Kidney epithelial cell (primary cell): ENCODE results near the gene CEP112. TPM values are rescaled to one million over a fixed set of nuclear protein-coding genes. Genes with fewer than 3 reads are reported as not detected.
"Not testable (repeated sequence)": the region's sequence is repeated elsewhere in the genome, so short reads cannot be mapped to it uniquely, and the experiment has no call there.

Experiments
- DNase-seq: peaks from one replicate; pipeline ENCODE4 v3.0.0-alpha.2; 2010; ENCODE audit warnings: low read depth
- H3K27me3 ChIP-seq: 2 replicates; pipeline ENCODE4 v1.6.0; 2011; ENCODE audit warnings: low read length; ENCODE audit not compliant: control insufficient read depth, insufficient read depth
- H3K36me3 ChIP-seq: 2 replicates; pipeline ENCODE4 v1.5.1; 2011; ENCODE audit warnings: low read length; ENCODE audit not compliant: control insufficient read depth, insufficient read depth
- H3K4me3 ChIP-seq: 2 replicates; pipeline ENCODE4 v1.5.1; 2011; ENCODE audit warnings: low read depth, mild to moderate bottlenecking, control low read depth, low read length
- total RNA-seq: library from RNA; depleted of rRNA; stranded (reverse); fragments of >200 nt; gene quantifications from 2 replicates; pipeline ENCODE4 v1.2.3, GENCODE V29; 2015
- TF ChIP-seq, protein P1 (sequence below): IDR thresholded peaks from 2 replicates; pipeline ENCODE4 v1.5.1; 2011; ENCODE audit warnings: mild to moderate bottlenecking, moderate library complexity, low read length, control low read depth, inconsistent platforms; ENCODE audit not compliant: insufficient read depth, poor library complexity, severe bottlenecking

CEP112 gene
- total RNA-seq, 1 donor from 2014 or later, result 6.5 TPM

DNA sequence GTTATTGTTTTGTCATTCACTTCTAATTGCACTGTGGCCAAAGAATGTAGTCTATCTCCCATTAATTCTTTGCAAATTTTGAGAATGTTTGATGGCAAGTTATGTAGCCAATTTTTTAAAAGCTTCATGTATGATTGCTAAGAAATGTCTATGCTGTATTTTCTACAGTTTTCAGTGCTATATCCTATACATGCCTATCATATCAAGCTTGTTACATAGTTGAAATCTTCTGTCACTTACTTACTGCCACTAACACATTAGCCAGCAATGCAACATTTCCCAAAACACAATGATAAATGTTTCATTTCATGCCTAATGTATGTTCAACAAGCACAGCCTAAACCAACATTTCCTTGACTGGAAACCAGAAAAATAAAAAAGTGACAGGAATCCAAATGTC is 338.1 kb downstream of the CEP112 start:
- TF ChIP-seq, protein P1, sequence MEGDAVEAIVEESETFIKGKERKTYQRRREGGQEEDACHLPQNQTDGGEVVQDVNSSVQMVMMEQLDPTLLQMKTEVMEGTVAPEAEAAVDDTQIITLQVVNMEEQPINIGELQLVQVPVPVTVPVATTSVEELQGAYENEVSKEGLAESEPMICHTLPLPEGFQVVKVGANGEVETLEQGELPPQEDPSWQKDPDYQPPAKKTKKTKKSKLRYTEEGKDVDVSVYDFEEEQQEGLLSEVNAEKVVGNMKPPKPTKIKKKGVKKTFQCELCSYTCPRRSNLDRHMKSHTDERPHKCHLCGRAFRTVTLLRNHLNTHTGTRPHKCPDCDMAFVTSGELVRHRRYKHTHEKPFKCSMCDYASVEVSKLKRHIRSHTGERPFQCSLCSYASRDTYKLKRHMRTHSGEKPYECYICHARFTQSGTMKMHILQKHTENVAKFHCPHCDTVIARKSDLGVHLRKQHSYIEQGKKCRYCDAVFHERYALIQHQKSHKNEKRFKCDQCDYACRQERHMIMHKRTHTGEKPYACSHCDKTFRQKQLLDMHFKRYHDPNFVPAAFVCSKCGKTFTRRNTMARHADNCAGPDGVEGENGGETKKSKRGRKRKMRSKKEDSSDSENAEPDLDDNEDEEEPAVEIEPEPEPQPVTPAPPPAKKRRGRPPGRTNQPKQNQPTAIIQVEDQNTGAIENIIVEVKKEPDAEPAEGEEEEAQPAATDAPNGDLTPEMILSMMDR, result no peak
- DNase-seq, result no peak
- Histone ChIP-seq H3K27me3 (no peaks in the 10 kb centered on the region), H3K4me3 (no peak overlapping the region), H3K36me3 (no peaks in the 10 kb centered on the region)

DNA sequence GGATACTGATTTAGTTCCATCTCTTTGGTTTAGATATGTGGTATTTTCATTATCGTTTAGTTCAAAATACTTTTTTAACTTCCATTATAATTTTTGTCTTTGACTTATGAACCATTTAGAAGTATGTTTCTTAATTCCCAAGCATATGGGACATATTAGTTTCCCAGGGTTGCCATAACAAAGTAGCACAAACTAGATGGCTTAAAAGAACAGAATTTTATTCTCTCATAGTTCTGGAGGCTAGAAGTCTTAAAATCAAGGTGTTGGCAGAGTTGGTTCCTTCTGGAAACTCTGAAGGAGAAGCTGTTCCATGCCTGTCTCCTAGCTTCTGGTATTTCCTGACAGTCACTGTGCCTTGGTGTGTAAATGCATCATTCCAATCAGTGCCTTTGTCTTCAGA is 339.0 kb downstream of the CEP112 start:
- TF ChIP-seq, protein P1, result no peak

DNA sequence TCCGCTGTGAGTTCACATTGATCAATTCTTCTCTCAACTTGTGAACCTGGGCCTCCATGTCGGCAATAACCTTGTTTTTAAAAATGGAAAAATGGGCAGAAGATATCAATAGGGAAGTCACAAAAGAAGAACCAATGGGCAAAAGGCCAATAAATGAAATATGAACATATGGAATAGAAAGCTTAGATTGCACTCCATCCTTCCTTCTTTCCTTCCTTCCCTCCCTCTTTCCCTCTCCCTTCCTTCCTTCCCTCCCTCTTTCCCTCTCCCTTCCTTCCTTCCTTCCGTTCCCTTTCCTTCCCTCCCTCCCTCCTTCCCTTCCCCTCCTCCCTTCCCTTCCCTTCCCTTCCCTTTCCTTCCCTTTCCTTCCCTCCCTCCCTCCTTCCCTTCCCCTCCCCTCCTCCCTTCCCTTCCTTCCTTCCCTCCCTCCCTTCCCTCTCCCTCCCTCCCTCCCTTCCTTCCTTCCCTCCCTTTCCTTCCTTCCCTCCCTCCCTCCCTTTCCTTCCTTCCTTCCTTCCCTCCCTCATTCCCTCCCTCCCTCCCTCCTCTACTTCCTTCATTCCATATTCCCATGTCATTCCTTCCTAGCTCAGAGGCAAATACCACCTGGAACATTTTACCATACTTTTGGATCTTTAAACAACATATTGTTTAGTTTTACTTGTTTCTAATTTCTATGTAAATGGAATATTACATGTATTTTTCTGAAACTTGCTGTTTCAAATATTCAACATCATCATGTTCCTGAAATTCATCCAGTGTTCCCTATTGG is 339.8 kb downstream of the CEP112 start:
- Histone ChIP-seq H3K4me3 (no peak overlapping the region), H3K36me3 (no peaks in the 10 kb centered on the region), H3K27me3 (no peaks in the 10 kb centered on the region)
- TF ChIP-seq, protein P1, result no peak
- DNase-seq, result no peak

More for the DNA sequence above, 339.0 kb downstream of the CEP112 start:
- DNase-seq, result no peak
- Histone ChIP-seq H3K4me3 (no peak overlapping the region), H3K27me3 (no peaks in the 10 kb centered on the region), H3K36me3 (no peaks in the 10 kb centered on the region)

DNA sequence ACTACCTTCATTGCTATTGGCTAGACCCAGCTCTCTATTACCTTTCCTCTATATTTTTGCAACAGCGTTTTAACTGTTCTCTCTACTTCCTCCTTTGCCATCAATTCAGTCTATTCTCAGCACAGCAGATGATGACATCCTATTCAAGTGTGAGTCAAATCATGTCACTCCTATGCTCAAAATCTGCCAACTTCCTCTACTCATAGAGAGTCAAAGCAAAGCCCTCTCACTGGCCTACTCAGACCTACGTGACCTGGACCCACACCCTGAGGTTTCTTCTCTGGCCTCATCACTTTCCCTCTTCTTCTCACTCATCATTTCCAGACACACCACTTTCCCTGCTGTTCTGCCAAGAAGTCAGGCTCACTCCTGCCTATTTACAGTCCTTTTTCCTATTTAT is 341.4 kb downstream of the CEP112 start:
- Histone ChIP-seq H3K36me3 (no peaks in the 10 kb centered on the region), H3K4me3 (no peak overlapping the region), H3K27me3 (no peaks in the 10 kb centered on the region)
- TF ChIP-seq, protein P1, result no peak
- DNase-seq, result peak; percentile 5

DNA sequence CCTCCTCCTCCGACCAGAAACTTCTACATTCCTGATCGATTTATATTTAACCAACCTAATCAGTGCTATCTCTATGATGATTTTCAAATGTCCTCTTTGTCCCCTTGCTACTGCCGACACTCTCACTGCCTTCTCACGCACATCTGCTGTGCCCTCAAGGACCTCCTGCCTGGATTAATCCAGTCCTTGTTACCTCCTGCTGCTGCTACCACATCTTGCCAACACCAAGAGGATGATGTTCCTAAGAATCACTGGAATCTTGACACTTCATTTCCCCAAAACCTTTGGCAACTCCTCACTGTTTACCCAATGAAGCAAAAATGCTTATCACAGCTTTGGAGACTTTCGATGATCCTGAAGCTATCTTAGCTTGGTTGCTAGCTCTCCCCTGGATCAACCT is 343.2 kb downstream of the CEP112 start:
- Histone ChIP-seq H3K36me3 (no peaks in the 10 kb centered on the region), H3K4me3 (no peak overlapping the region), H3K27me3 (no peaks in the 10 kb centered on the region)
- TF ChIP-seq, protein P1, result no peak
- no peak for DNase-seq

DNA sequence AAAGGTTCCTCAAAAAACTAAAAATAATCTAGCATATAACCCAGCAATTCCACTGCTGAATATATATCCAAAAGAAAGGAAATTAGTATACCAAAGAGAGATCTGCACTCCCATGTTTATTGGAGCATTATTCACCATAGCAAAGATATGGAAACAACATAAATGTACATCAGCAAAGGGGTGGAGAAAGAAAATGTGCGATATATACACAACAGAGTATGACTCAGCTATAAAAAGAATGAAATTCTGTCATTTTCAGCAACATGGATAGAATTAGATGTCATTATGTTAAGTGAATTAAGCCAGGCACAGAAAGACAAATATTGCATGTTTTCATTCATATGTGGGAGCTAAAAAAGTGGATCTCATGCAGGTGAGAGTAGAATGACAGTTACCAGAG is 350.8 kb downstream of the CEP112 start:
- no peak for DNase-seq
- H3K27me3 ChIP-seq, result no peaks in the 10 kb centered on the region
- TF ChIP-seq, protein P1, result no peak
- H3K36me3 ChIP-seq, result no peaks in the 10 kb centered on the region
- no peak overlapping the region for H3K4me3 ChIP-seq

DNA sequence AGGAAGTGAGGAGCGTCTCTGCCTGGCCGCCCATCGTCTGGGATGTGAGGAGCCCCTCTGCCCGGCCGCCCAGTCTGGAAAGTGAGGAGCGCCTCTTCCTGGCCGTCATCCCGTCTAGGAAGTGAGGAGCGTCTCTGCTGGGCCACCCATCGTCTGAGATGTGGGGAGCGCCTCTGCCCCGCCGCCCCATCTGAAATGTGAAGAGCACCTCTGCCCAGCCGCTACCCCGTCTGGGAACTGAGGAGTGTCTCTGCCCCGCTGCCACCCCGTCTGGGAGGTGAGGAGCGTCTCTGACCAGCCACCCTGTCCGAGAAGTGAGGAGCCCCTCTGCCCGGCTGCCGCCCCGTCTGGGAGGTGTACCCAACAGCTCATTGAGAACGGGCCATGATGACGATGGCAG is 354.7 kb downstream of the CEP112 start:
- not testable (repeated sequence) for H3K36me3 ChIP-seq, DNase-seq, H3K27me3 ChIP-seq, H3K4me3 ChIP-seq
